AML-193 (cell line): Measurements from ENCODE around the gene RAB26.
A peak's percentile ranks its signal among the peaks of the same experiment; 100 is the strongest.

Source experiments
- DNase-seq, 2 experiments: peaks; one replicate each; lab custom pipeline; 2025; lab: John Stamatoyannopoulos, UW

Gene RAB26

DNA sequence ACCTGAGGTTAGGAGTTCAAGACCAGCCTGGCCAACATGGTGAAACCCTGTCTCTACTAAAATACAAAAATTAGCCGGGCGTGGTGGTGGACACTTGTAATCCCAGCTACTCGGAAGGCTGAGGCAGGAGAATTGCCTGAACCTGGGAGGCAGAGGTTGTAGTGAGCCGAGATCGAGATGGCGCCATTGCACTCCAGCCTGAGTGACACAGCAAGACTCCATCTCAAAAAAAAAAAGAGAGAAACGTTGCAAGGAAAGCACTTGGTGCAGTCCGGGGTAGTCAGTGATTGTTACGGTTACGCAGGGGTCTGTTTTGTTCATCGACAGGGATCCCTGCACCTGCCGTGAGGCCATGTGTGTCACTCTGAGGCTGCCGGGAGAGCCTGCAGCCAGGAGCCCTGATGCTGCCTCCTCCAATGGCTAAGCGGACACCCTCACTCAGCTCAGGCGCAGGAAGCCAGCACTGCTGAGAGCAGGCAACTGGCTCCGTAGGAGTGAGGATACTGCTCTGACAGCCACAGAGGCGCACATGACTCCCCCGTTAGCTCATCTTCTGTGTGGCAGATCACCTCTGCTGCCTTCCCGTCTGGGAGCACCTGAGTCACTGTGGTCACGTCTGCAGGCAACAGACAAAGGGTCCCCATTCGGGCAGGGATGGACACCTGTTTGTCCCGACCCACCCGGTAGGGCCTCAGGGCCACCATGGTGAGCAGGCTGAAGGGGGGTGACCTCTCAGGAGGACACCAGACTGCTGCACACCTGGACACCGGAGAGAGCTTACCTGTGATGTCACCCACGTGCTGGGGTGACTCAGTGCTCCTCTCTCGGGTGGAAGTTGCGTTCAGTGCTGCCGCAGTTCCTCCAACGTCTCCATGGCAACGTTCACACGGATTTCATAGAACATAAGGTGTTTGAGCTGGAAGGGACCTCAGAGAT, 5.2 kb upstream of the RAB26 start:
- DNase-seq: no peak

DNA sequence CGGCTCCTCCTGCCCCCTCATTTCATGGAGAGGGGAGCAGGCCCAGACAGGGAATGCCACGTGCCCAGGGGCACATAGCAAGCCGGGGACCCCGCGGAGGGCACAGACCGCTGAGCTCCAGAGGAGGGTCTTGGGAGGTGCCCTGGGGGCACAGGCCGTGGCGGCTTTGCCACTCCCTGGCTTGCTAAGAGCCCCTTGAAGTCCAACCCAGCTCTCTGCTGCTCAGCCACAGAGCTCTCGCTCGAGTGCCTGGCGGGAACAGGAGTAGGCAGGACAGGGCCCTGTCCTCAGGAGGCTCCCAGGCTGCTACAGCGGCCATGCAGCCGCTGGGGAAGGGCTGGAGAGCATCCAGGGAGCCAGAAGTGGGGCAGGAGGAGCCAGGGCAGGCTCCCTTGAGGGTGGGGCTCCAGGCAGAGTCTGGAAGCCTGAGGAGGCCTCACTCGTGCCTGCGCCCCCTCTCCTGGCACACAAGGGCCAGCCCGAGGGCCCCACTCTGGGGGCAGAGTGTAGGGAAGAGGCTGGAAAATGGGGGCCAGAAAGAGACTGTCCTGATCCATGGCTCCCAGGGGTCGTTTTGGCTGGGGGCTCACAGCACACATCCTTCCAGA, 4.4 kb upstream of the RAB26 start:
- no peak for DNase-seq

- no peak for DNase-seq
These were observed 2.6 kb upstream of the RAB26 start for GRCh38 chr16:2145843-2146242.

DNA sequence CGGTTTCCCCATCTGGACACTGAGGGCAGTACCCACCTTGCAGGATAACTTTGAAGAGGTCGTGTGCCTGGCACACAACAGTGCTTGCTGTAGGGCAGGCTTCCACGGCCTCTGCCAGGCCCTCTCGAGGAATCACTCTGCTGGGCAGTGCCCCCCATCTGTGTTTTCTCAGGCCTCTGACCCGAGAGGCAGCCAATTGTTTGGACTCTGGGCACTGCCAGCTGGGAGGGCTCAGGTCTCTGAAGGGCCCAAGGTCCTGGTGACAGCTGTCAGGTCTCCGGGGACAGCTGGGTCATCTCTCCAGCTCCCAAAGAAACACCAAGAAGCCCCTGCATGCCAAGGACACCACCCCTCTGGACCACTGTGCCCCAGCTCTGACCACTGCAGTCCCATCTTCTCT, 1.0 kb upstream of the RAB26 start:
- DNase-seq: no peak

DNA sequence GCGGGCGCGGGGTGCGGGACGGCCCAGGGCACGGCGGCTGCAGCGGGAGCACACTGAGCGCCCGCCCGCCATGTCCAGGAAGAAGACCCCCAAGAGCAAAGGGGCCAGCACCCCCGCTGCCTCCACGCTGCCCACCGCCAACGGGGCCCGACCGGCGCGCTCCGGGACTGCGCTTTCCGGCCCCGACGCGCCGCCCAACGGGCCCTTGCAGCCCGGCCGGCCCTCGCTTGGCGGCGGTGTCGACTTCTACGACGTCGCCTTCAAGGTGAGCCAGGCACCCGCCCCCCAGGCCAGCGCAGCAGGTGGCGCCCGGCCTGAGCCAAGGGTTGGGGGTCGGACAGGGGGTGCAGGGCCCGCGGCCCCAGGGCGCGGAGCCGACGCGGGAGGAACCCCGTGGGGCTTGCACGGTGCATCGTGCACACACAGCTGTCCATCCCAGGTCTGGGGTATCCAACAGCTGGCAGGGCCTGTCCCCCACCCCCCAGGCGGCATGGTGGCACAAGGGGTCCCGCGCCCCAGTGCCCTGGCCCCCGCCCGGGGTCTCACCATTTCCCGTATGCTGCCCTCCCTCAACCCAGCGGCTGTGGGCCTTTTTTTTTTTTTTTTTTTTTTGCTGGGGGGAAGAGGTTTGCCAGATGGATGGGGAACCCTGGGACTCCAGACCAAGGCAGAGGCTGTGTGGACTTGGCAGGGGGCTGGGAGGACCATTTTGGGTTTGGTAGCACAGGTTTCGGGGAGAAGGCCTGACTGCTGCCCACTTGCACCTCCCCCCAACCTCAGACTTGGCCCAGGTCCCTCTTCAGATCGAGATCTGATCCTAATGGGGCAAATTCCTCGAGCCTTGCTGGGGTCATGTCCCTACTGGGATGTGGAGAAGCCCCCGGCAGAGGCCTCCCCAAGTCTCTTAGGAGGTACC, 547 bp downstream of the RAB26 start:
- DNase-seq: no peak

GRCh38 chr16:2149630-2150417, 1.4 kb downstream of the RAB26 start:
- no peak for DNase-seq

DNA sequence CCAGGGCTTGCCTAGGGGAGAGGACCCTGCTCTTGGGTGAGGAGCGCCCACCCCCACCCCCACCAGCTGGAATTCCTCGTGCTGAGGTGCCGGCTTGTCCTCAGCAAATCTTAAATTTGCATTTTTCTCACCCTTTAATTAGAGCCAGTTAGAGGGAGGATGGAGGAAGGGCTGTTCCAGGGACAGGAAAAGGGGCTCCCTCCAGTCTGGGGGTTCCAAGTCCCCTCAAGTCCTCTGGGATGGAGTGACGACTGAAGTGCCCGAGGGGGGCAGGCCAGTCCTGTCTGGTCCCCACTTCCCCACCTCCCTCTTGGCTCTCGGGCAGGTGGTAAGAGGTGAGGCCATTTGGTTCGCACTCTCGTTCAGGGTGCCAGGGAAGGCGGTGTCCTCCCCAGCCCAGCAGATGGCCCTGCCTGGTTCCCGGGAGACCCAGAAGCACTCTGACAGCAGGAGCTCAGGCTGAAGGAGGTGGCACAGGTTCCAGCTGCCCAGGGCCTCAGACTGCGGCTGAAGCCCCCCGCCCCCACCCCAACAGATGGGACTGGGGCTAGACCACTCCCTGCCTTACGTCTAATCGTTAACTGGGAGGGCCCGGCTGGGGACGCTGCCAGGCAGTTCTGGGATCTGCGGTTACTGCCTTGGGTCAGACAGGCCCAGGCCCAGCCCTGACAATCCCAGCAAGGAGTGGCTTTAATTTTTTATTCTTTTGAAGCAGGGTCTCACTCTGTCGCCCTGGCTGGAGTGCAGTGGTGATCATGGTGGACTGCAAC, 2.2 kb downstream of the RAB26 start:
- no peak for DNase-seq

DNA sequence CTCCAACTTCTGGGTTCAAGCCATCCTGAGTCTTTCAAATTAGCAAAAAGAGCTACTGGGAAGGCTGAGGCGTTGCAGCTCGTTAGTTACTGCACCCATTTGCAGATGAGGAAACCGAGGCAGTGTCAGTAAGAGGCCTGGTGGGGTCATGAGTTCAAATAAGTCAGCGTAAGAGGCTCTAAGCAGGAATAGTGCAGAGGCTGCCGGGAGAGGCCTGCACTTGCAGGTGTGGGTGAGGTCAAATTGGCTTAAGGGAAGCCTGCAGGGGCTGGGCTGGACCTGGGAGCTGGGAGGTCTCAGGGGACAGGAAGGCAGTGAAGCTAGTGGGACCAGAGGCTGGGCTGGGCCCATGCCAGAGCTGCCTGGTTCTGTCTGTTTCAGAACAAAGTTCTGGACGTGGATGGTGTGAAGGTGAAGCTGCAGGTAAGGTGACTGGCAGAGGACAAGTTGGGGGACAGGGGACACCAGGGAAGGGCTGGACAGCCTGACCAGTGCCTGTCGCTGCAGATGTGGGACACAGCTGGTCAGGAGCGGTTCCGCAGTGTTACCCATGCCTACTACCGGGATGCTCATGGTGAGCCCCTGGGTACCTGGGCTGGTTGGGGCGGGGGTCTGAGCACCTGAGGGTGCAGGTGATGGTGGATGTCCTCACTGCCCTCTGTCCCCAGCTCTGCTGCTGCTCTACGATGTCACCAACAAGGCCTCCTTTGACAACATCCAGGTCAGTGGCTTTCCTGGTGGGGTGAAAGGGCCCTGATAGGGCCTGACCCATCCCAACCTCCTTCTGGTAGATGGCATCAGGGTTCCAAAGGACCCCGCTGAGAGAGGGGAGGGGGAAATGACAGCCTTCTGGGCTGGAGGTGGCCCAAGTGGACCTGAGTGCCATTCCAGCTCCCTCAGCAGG, 3.0 kb downstream of the RAB26 start:
- DNase-seq: no peak

GRCh38 chr16:2152695-2153506, 4.5 kb downstream of the RAB26 start:
- DNase-seq: no peak

DNA sequence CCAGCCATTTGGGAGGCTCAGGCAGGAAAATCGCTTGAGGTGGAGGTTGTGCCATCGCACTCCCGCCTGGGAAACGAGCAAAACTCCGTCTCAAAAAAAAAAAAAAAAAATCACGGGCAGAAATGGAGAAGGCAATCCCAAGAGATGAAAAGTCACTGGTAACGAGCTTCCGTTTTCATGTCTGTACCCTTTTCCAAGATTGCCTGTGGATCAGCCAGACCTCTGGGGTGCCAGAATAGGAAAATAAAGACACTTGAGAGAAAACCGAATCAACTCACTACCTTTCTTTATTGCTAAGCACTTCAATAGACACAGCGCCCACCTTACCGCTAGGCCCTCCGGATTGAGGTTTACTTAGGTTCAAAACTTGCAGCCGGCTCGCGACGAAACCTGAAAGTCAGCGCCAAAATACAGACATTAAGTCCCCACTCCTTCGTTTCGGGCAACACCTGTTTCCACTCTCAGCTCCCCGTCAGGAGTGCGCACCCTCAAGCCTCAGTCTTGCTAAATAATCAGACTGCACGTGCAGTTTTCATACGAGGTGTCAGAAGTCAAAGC, 6.2 kb downstream of the RAB26 start:
- DNase-seq: no peak

- DNase-seq: peak; percentile 99
These were observed 6.9 kb downstream of the RAB26 start, which contains the start of gene TRAF7 for GRCh38 chr16:2155091-2155950. Gene TRAF7, plus strand, starts transcription at chr16:2155782. Its CDS starts 8,139 bp downstream, at chr16:2163921.

DNA sequence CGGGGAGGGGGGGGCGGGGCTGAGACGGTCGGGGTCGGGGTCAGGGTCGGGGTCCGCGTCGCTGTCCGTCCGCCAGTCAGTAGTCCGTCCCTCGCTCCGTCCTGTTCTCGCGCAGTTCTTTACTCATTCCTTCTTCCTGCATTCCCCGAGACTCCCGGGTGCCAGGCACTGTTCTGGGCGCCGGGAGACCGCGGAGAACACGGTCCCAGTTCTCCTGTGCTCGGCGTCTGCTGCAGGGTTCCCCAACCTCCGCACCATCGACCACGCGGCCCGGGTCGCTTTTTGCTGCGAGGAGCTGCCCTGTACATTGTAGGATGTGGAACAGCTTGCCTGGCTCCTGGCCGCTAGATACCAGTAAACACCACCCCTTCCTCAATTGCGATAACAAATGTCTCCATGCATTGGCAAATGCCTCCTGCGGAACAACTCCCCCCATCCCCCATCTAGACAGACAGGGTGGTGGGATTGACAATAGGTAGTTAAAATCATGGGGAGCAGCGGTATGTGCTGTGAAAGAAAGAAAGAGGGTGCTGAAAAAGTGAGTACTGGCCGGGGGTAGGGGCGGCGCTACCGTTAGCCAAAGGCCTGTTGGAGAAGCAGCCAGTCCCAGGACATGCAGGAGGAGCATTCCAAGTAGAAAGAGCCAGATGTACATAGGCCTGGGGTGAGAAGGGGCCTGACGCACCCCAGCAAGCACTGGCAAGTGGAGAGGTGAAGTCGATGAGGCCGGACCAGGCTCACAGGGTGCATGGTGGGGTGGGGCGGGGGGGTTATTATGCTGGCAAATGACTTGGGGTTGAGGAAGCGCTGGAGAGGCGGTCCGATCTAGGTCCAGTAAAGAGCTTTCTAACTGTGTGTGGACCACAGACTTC, 7.8 kb downstream of the RAB26 start:
- peak; percentile 14 to 51 for DNase-seq

DNA sequence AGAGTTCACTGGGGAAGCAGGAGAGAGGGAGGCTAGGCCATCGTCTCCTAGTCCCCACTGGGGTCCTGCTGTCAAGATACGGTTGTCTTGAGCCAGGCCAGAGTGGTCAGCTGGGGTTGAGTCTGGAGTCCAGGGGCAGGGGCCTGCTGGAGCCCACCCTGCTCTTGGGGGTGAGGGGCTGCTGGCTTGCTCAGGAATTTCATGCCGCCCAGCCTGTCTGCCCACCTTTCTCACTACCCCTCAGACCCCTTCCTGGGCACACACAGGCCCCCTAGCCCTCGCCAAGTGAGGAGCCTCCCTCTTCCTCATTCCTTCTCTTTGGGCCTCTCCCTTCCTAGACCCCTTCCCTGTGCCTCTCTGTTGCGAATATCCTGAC, 8.4 kb downstream of the RAB26 start:
- DNase-seq: no peak

GRCh38 chr16:2157480-2158261, 9.2 kb downstream of the RAB26 start:
- no peak for DNase-seq

DNA sequence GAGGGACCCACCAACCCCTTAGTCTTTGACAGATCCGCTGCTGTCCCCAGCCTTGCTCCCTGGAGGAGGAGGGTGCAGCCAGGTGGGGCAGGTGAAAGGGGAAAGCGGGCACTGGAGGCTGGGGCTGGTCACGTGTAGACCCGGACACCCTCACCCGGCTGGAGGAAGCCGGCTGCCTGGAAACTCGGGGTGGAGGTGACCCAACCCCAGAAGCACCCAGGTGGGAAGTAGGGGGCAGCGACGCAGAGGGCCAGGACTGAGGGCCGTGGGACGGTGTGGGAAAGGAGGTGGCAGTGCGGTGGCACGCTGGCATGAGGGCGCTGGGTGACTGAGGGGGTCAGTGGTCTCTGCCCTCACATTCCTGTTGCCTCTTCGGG, 9.8 kb downstream of the RAB26 start:
- no peak for DNase-seq
